Heart right ventricle (tissue), 16 donors: ENCODE measurements around the gene IKZF1. TPM values are rescaled to one million over a fixed set of nuclear protein-coding genes. Genes with fewer than 3 reads are reported as not detected.

Experiments used
- ATAC-seq, 8 donors: fragments of 200-7000 bp; cut with Tn5 transposase; one replicate each; pipeline ENCODE4 v1.9.1; 2020; ENCODE audit warnings: mild to moderate bottlenecking in 8 of 8, moderate library complexity in 8 of 8, moderate number of reproducible peaks in 1 of 8
- DNase-seq, 2 donors: peaks; one replicate each; pipeline ENCODE4 v3.0.0-alpha.2; 2020
- H3K27ac ChIP-seq, 10 donors: fragments of 200-600 bp; sonication (generic) in 2 of 10; one replicate each; pipeline versions ENCODE4 v1.5.0 to v1.8.0; 2020 to 2022; ENCODE audit warnings: mild to moderate bottlenecking in 3 of 10
- H3K27me3 ChIP-seq, 7 donors: fragments of 200-600 bp; one replicate each; pipeline ENCODE4 v1.8.0; 2021 to 2022; ENCODE audit warnings: mild to moderate bottlenecking in 2 of 7
- H3K36me3 ChIP-seq, 9 donors: fragments of 200-600 bp; sonication (generic) in 1 of 9; one replicate each; pipeline versions ENCODE4 v1.5.0 to v1.8.0; 2020 to 2022; ENCODE audit warnings: mild to moderate bottlenecking in 2 of 9
- H3K4me1 ChIP-seq, 9 donors: fragments of 200-600 bp; sonication (generic) in 1 of 9; one replicate each; pipeline versions ENCODE4 v1.5.0 to v1.8.0; 2020 to 2022; ENCODE audit warnings: mild to moderate bottlenecking in 4 of 9
- H3K4me3 ChIP-seq, 10 donors: fragments of 200-600 bp; sonication (generic) in 2 of 10; one replicate each; pipeline versions ENCODE4 v1.5.0 to v1.8.0; 2020 to 2022; ENCODE audit warnings: mild to moderate bottlenecking in 7 of 10, moderate library complexity in 2 of 10
- H3K9me3 ChIP-seq, 11 donors: fragments of 200-600 bp in 10 of 11; sonication (generic) in 2 of 11; one replicate each; pipeline versions ENCODE4 v1.5.0 to v1.8.0; 2013 to 2022; ENCODE audit warnings: mild to moderate bottlenecking in 2 of 11, control low read depth in 1 of 11, moderate library complexity in 1 of 11
- CTCF ChIP-seq, 9 donors: fragments of 200-600 bp; sonication (generic) in 2 of 9; IDR thresholded peaks; one replicate each; pipeline versions ENCODE4 v1.5.0 to v1.8.0; 2021 to 2022; ENCODE audit warnings: antibody characterized with exemption in 9 of 9, mild to moderate bottlenecking in 5 of 9, moderate library complexity in 1 of 9
- WGBS, 2 donors: extraction: QIAGEN DNeasy Blood & Tissue Kit; methylation state at CpG; one replicate each; pipeline ENCODE4 v1.1.7; 2013; ENCODE audit warnings: inconsistent platforms in 1 of 2; 5-methylcytosine and 5-hydroxymethylcytosine counted together
- intact Hi-C, 10 donors: fragments of 100-400 bp; cut with DNase I; formaldehyde crosslinking; loops; one replicate each; pipeline versions ENCODE4 v1.11.1 to v1.14.2; 2022
- polyA plus RNA-seq, 2 donors: library from polyadenylated mRNA; stranded (reverse); fragments of 200-250 nt; gene quantifications; one replicate each; pipeline ENCODE4 v1.2.3, GENCODE V29; 2013
- total RNA-seq, 10 donors: library from RNA; stranded (reverse); fragmentation: NEBNext Ultra II Directional in 3 of 10; extraction: Animal tissue kit (Norgen Biotek cat#: 25700) in 3 of 10; gene quantifications; one replicate each; pipeline versions ENCODE4 v1.2.1 to v1.2.4, GENCODE V29; 2021 to 2023
- donor health status: Arrhythmogenic right ventricular cardiomyopathy.
- donor health status: ischemic (EF 13 %, LVEDD 7.1; RV severe dilation, severe dysfunction).
- donor health status: healthy with polysubstance abuse.
- donor health status: DM: no; HTN: yes; CAD: no.
- donor health status: DM: no; HTN: no; CAD: no.
- donor health status: ischemic (EF 25% LVEDD 6.9; RV normal size, moderate dysfunction).
- donor health status: ischemic (EF 25% LVEDD 5.7; RV mildly dilated, moderate dysfunction).
- donor health status: healthy.
- donor health status: DM: yes; HTN: yes; CAD: no.
- donor health status: Ischemic cardiomyopathy.
- donor health status: ischemic (EF 35%, LVEDD 5.7; RV mildly dilated, moderate dysfunction).
- donor health status: nonischemic (EF 11% LVEDD 7.7; RV severe dilation, severe dysfunction).
- donor health status: DM: yes; HTN: yes; CAD: no.
- donor health status: PGD.
- donor health status: ischemic (EF 29% LVEDD 5.4; RV normal size, mild dysfunction).
- donor health status: nonischemic (EF 23%, LVEDD 6.1; RV moderate dilation, normal function).

Gene IKZF1
- total and polyA plus RNA-seq, 12 donors: 0.46 to 20.2 (median 1.7) TPM

GRCh38 chr7:50379539-50379938 is 75.0 kb downstream of the IKZF1 start:
- no peak for DNase-seq
- no peaks in the 10 kb centered on the region for H3K4me1 ChIP-seq
- intact Hi-C loops: no loop called here
- TF ChIP-seq CTCF (IDR thresholded peaks at IDR 0.05): no peak
- H3K36me3 ChIP-seq: peaks cover 0 to 83% (median 0%) of the 10 kb centered on the region in 9 donors
- H3K4me3 ChIP-seq: no peak overlapping the region
- no peak overlapping the region for H3K27ac ChIP-seq
- H3K27me3 ChIP-seq: peaks cover 0 to 46% (median 15%) of the 10 kb centered on the region in 7 donors
- no peaks in the 10 kb centered on the region for H3K9me3 ChIP-seq
- no peak for ATAC-seq
- 76 to 82% methylated on average over 1 of the region's 1 CpG for WGBS, 2 donors

GRCh38 chr7:50382455-50382854 is 77.9 kb downstream of the IKZF1 start:
- Histone ChIP-seq H3K4me3 (no peak overlapping the region), H3K9me3 (no peaks in the 10 kb centered on the region), H3K27ac (no peak overlapping the region), H3K36me3 (peaks cover 0 to 95% (median 0%) of the 10 kb centered on the region in 9 donors), H3K27me3 (peaks cover 0 to 46% (median 17%) of the 10 kb centered on the region in 7 donors), H3K4me1 (no peaks in the 10 kb centered on the region)
- 80 to 82% methylated on average over 21 of the region's 21 CpGs for WGBS, 2 donors
- intact Hi-C loops: no loop called here
- no peak for TF ChIP-seq CTCF (IDR thresholded peaks at IDR 0.05)
- no peak for ATAC-seq
- DNase-seq: no peak

GRCh38 chr7:50387351-50387750 is 82.8 kb downstream of the IKZF1 start:
- 70 to 71% methylated on average over 11 of the region's 11 CpGs for WGBS, 2 donors
- DNase-seq (no peak), ATAC-seq (no peak)
- Histone ChIP-seq H3K27ac (no peak overlapping the region), H3K9me3 (no peaks in the 10 kb centered on the region), H3K36me3 (peaks cover 0 to 97% (median 0%) of the 10 kb centered on the region in 9 donors), H3K27me3 (peaks cover 0 to 53% (median 25%) of the 10 kb centered on the region in 7 donors), H3K4me3 (no peak overlapping the region), H3K4me1 (peaks cover 0 to 4% (median 0%) of the 10 kb centered on the region in 9 donors)
- intact Hi-C loops: no loop called here
- TF ChIP-seq CTCF (IDR thresholded peaks at IDR 0.05): no peak

GRCh38 chr7:50389961-50390360 is 85.4 kb downstream of the IKZF1 start:
- ATAC-seq (no peak), DNase-seq (no peak)
- Histone ChIP-seq H3K27me3 (peaks cover 0 to 44% (median 22%) of the 10 kb centered on the region in 7 donors), H3K36me3 (peaks cover 0 to 97% (median 0%) of the 10 kb centered on the region in 9 donors), H3K4me3 (no peak overlapping the region), H3K4me1 (peaks cover 0 to 28% (median 0%) of the 10 kb centered on the region in 9 donors), H3K27ac (no peak overlapping the region), H3K9me3 (no peaks in the 10 kb centered on the region)
- no peak for TF ChIP-seq CTCF (IDR thresholded peaks at IDR 0.05)
- 56 to 78% methylated on average over 3 of the region's 3 CpGs for WGBS, 2 donors
- intact Hi-C loops: no loop called here
